ENCODE results near the gene CCDC154. TPM values are rescaled to one million over a fixed set of nuclear protein-coding genes. Genes with fewer than 3 reads are reported as not detected.

CCDC154 gene
- total RNA-seq = 0.80 TPM in 1 of 2 replicates, not detected in the other

GRCh38 chr16:1443980-1444729 is at the start of gene CCDC154:
CCDC154 (minus strand) TSS chr16:1444556; CDS start chr16:1444322, 234 bp downstream.

GRCh38 chr16:1492923-1493745 is 48.8 kb upstream of the CCDC154 start, which contains the start of gene TELO2:
TELO2 (plus strand) TSS chr16:1493360; CDS start chr16:1494282, 922 bp downstream.

GRCh38 chr16:1488619-1489018 is 44.3 kb upstream of the CCDC154 start, which contains the start of gene PTX4:
PTX4 (minus strand) TSS chr16:1488944; CDS start chr16:1488909, 35 bp downstream.

GRCh38 chr16:1474796-1475551 is 30.6 kb upstream of the CCDC154 start, which contains the start of gene CLCN7:
CLCN7 (minus strand) TSS chr16:1475028; CDS start chr16:1474974, 54 bp downstream.

GRCh38 chr16:1430759-1431496 is 13.4 kb downstream of the CCDC154 start, which contains the start of gene PERCC1:
PERCC1 (plus strand) TSS chr16:1431078; CDS start chr16:1432594, 1,516 bp downstream.

GRCh38 chr16:1414532-1415260 is 29.7 kb downstream of the CCDC154 start, which contains the start of gene UNKL:
UNKL (minus strand) TSS chr16:1414704; CDS start chr16:1414691, 13 bp downstream.

Other genes starting within 250 kb of the CCDC154 start
- gene TPSG1, start 219.3 kb downstream of the CCDC154 start, total RNA-seq = not detected in 2 replicates
- gene TPSB2, start 214.4 kb downstream of the CCDC154 start, total RNA-seq = not detected in 2 replicates
- gene TPSAB1, start 203.9 kb downstream of the CCDC154 start, total RNA-seq = not detected in 2 replicates
- gene TPSD1, start 188.5 kb downstream of the CCDC154 start, total RNA-seq = not detected in 2 replicates
- 69.0 and 69.3 TPM in 2 replicates for gene UBE2I, start 134.9 kb downstream of the CCDC154 start, total RNA-seq
- 0.52 and 2.4 TPM in 2 replicates for gene BAIAP3, start 110.9 kb downstream of the CCDC154 start, total RNA-seq
- gene TSR3, start 92.7 kb downstream of the CCDC154 start, total RNA-seq = 42.1 and 84.8 TPM in 2 replicates
- gene GNPTG, start 92.6 kb downstream of the CCDC154 start, total RNA-seq = 32.6 and 38.9 TPM in 2 replicates
- gene UNKL, start 29.9 kb downstream of the CCDC154 start, total RNA-seq = 9.4 and 25.2 TPM in 2 replicates
- 18.4 and 19.4 TPM in 2 replicates for gene UQCC4, start 23.8 kb downstream of the CCDC154 start, total RNA-seq
- not detected in 2 replicates for gene PERCC1, start 13.5 kb downstream of the CCDC154 start, total RNA-seq
- gene CLCN7, start 30.5 kb upstream of the CCDC154 start, total RNA-seq = 36.4 and 41.1 TPM in 2 replicates
- not detected in 2 replicates for gene PTX4, start 44.4 kb upstream of the CCDC154 start, total RNA-seq
- 15.0 and 31.0 TPM in 2 replicates for gene TELO2, start 48.8 kb upstream of the CCDC154 start, total RNA-seq
- gene TMEM204, start 89.1 kb upstream of the CCDC154 start, total RNA-seq = 15.6 and 18.5 TPM in 2 replicates
- 10.2 and 18.0 TPM in 2 replicates for gene IFT140, start 167.5 kb upstream of the CCDC154 start, total RNA-seq
- gene CRAMP1, start 167.8 kb upstream of the CCDC154 start, total RNA-seq = 5.6 and 11.0 TPM in 2 replicates
- gene JPT2, start 233.7 kb upstream of the CCDC154 start, total RNA-seq = 30.2 and 49.1 TPM in 2 replicates